ENCODE measurements around the gene CHRNA9.

GRCh38 chr4:40369437-40370274 lies 34.5 kb downstream of the CHRNA9 start:
- no peak for TF ChIP-seq MAX (IDR thresholded peaks at IDR 0.05; ENCODE audit: low read depth)
- TF ChIP-seq USF2 (IDR thresholded peaks at IDR 0.05; ENCODE audit: borderline replicate concordance, low read depth, low read length), result no peak
